Measurements from ENCODE around the gene TRIM31. TPM values are rescaled to one million over a fixed set of nuclear protein-coding genes. Genes with fewer than 3 reads are reported as not detected.
A peak's percentile ranks its signal among the peaks of the same experiment; 100 is the strongest.

The TRIM31 gene
- total RNA-seq, 1 experiment from 2014 or later = 0.13 TPM

- TF ChIP-seq, protein P1, sequence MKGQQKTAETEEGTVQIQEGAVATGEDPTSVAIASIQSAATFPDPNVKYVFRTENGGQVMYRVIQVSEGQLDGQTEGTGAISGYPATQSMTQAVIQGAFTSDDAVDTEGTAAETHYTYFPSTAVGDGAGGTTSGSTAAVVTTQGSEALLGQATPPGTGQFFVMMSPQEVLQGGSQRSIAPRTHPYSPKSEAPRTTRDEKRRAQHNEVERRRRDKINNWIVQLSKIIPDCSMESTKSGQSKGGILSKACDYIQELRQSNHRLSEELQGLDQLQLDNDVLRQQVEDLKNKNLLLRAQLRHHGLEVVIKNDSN (CRISPR knock-in tag; IDR thresholded peaks at IDR 0.05) = no peak
- TF ChIP-seq NR2C2 (CRISPR knock-in tag; IDR thresholded peaks at IDR 0.05) = no peak
- no peak for TF ChIP-seq CTCF (IDR thresholded peaks at IDR 0.05)
- TF ChIP-seq NFATC4 (CRISPR knock-in tag; IDR thresholded peaks at IDR 0.05) = no peak
- TF ChIP-seq, protein P2, sequence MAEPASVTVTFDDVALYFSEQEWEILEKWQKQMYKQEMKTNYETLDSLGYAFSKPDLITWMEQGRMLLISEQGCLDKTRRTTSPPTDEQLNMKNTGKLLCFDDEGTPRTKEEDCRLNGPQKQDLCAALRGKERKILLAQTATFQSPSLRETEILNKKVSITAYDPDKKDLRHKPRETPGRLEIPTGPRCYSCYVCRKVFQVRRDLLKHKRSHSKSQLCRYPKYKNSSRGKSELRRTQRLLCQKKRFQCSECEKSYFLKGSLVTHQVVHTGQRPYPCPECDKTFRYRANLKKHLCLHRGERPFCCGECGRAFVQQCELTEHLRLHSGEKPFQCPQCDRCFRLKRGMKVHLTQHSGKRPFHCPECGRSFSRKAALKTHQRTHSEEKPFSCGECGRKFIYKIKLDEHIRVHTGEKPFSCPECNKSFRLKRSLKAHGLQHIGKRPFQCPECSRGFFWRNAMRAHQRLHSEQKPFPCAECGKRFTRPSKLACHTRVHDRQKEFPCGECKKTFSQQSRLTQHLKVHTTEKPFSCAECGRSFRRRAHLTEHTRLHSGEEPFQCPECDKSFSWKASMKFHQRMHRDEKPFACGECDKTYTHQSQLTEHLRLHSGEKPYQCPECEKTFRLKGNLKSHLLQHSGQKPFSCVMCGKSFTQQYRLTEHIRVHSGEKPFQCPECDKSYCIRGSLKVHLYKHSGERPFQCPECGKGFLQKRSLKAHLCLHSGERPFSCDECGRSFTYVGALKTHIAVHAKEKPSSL (CRISPR knock-in tag; conservative IDR thresholded peaks at IDR 0.05) = no peak
- TF ChIP-seq PRRX2 (CRISPR knock-in tag; IDR thresholded peaks at IDR 0.05) = no peak
- no peak for TF ChIP-seq ZNF138 (CRISPR knock-in tag; conservative IDR thresholded peaks at IDR 0.05)
- TF ChIP-seq ZNF232 (CRISPR knock-in tag; IDR thresholded peaks at IDR 0.05) = no peak
- no peak for TF ChIP-seq FOXK1 (CRISPR knock-in tag; IDR thresholded peaks at IDR 0.05)
- no peak for TF ChIP-seq ETV6 (CRISPR knock-in tag; IDR thresholded peaks at IDR 0.05)
Measured at GRCh38 chr6:30100585-30101443, 12.1 kb downstream of the TRIM31 start (continued).

GRCh38 chr6:30100154-30100553, 12.7 kb downstream of the TRIM31 start:
- Mint-ChIP-seq H3K4me1 (peaks cover 30% of the 10 kb centered on the region), H3K27ac (no peak overlapping the region), H3K9me3 (no peaks in the 10 kb centered on the region), H3K27me3 (ENCODE audit: low read depth) (peaks cover 93% of the 10 kb centered on the region), H3K36me3 (no peaks in the 10 kb centered on the region), H3K4me3 (peak overlapping the region; percentile 80)
- ChIA-PET CTCF (interaction anchor here (0.6 to 1.5 kb wide), 4 partner anchors 24 to 31 kb away, joined by 3 to 10 read pairs (median 4); partner anchors contain the start of gene RNF39), POLR2A (no interaction called here)
- TF ChIP-seq, protein P3, sequence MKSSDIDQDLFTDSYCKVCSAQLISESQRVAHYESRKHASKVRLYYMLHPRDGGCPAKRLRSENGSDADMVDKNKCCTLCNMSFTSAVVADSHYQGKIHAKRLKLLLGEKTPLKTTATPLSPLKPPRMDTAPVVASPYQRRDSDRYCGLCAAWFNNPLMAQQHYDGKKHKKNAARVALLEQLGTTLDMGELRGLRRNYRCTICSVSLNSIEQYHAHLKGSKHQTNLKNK (CRISPR knock-in tag; IDR thresholded peaks at IDR 0.05) = no peak
- TF ChIP-seq CREM (CRISPR knock-in tag; IDR thresholded peaks at IDR 0.05) = no peak
- TF ChIP-seq, protein P4, sequence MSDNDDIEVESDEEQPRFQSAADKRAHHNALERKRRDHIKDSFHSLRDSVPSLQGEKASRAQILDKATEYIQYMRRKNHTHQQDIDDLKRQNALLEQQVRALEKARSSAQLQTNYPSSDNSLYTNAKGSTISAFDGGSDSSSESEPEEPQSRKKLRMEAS (CRISPR knock-in tag; IDR thresholded peaks at IDR 0.05) = no peak
- no peak for TF ChIP-seq PRRX2 (CRISPR knock-in tag; IDR thresholded peaks at IDR 0.05)
- TF ChIP-seq AR (CRISPR knock-in tag; IDR thresholded peaks at IDR 0.05) = no peak
- TF ChIP-seq, protein P5, sequence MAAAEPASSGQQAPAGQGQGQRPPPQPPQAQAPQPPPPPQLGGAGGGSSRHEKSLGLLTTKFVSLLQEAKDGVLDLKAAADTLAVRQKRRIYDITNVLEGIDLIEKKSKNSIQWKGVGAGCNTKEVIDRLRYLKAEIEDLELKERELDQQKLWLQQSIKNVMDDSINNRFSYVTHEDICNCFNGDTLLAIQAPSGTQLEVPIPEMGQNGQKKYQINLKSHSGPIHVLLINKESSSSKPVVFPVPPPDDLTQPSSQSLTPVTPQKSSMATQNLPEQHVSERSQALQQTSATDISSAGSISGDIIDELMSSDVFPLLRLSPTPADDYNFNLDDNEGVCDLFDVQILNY (CRISPR knock-in tag; IDR thresholded peaks at IDR 0.05) = no peak
- no peak for TF ChIP-seq MYBL2 (CRISPR knock-in tag; IDR thresholded peaks at IDR 0.05)
- TF ChIP-seq SP1 (CRISPR knock-in tag; conservative IDR thresholded peaks at IDR 0.05) = no peak
- no peak for TF ChIP-seq FOXP1 (CRISPR knock-in tag; IDR thresholded peaks at IDR 0.05; ENCODE audit: borderline replicate concordance)
- TF ChIP-seq CTCF (IDR thresholded peaks at IDR 0.05) = no peak
- TF ChIP-seq RORB (CRISPR knock-in tag; IDR thresholded peaks at IDR 0.05) = no peak
- no peak for TF ChIP-seq ZNF317 (CRISPR knock-in tag; IDR thresholded peaks at IDR 0.05; ENCODE audit: borderline replicate concordance, low read depth)
- no peak for TF ChIP-seq ZNF232 (CRISPR knock-in tag; IDR thresholded peaks at IDR 0.05)
- no peak for TF ChIP-seq ZNF263 (CRISPR knock-in tag; IDR thresholded peaks at IDR 0.05; ENCODE audit: low read depth)
- TF ChIP-seq, protein P6, sequence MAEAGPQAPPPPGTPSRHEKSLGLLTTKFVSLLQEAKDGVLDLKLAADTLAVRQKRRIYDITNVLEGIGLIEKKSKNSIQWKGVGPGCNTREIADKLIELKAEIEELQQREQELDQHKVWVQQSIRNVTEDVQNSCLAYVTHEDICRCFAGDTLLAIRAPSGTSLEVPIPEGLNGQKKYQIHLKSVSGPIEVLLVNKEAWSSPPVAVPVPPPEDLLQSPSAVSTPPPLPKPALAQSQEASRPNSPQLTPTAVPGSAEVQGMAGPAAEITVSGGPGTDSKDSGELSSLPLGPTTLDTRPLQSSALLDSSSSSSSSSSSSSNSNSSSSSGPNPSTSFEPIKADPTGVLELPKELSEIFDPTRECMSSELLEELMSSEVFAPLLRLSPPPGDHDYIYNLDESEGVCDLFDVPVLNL (CRISPR knock-in tag; IDR thresholded peaks at IDR 0.05; ENCODE audit: borderline replicate concordance, low read depth) = no peak
- TF ChIP-seq EMX1 (CRISPR knock-in tag; IDR thresholded peaks at IDR 0.05) = no peak
- DNase-seq (ENCODE audit: low spot score) = no peak
- ATAC-seq = no peak
